Hepatocyte (in vitro differentiated cells): ENCODE data around the gene ZBTB48. TPM values are rescaled to one million over a fixed set of nuclear protein-coding genes. Genes with fewer than 3 reads are reported as not detected.

ENCODE experiments used
- DNase-seq: peaks from one replicate; pipeline ENCODE4 v3.0.0-alpha.2; 2016; ENCODE audit warnings: low spot score
- H2AFZ ChIP-seq: fragments of 200-600 bp; sonication (generic); 2 replicates; pipeline ENCODE4 v1.6.0; 2016; ENCODE audit warnings: antibody characterized with exemption, mild to moderate bottlenecking
- H3K27ac ChIP-seq: fragments of 200-600 bp; sonication (generic); 2 replicates; pipeline ENCODE4 v1.5.1; 2016; ENCODE audit warnings: mild to moderate bottlenecking
- H3K27me3 ChIP-seq: fragments of 200-600 bp; sonication (generic); 2 replicates; pipeline ENCODE4 v1.6.1; 2016
- H3K36me3 ChIP-seq: fragments of 200-600 bp; sonication (generic); replicated peaks from 2 replicates; pipeline ENCODE4 v1.5.1; 2016; ENCODE audit warnings: low read depth; ENCODE audit not compliant: insufficient read depth
- H3K4me1 ChIP-seq: fragments of 200-600 bp; sonication (generic); 2 replicates; pipeline ENCODE4 v1.5.1; 2016; ENCODE audit warnings: mild to moderate bottlenecking, moderate library complexity; ENCODE audit not compliant: insufficient read depth
- H3K4me2 ChIP-seq: fragments of 200-600 bp; sonication (generic); 2 replicates; pipeline ENCODE4 v1.6.0; 2016
- H3K4me3 ChIP-seq: fragments of 200-600 bp; sonication (generic); 2 replicates; pipeline ENCODE4 v1.5.1; 2016; ENCODE audit warnings: mild to moderate bottlenecking
- H3K79me2 ChIP-seq: fragments of 200-600 bp; sonication (generic); 2 replicates; pipeline ENCODE4 v1.6.0; 2017; ENCODE audit warnings: mild to moderate bottlenecking
- H3K9me2 ChIP-seq: fragments of 200-600 bp; sonication (generic); replicated peaks from 2 replicates; pipeline ENCODE4 v1.6.0; 2017; ENCODE audit warnings: mild to moderate bottlenecking; ENCODE audit not compliant: insufficient read depth
- H3K9me3 ChIP-seq: fragments of 200-600 bp; sonication (generic); 2 replicates; pipeline ENCODE4 v1.5.1; 2016; ENCODE audit warnings: low read depth, mild to moderate bottlenecking
- H4K20me1 ChIP-seq: fragments of 200-600 bp; sonication (generic); 2 replicates; pipeline ENCODE4 v1.6.0; 2016; ENCODE audit warnings: mild to moderate bottlenecking; ENCODE audit not compliant: insufficient read depth, poor library complexity, severe bottlenecking
- EZH2 ChIP-seq: fragments of 200-600 bp; sonication (generic); IDR thresholded peaks from 2 replicates; pipeline ENCODE4 v1.6.1; 2016; ENCODE audit warnings: antibody characterized with exemption, mild to moderate bottlenecking, borderline replicate concordance
- EZH2phosphoT487 ChIP-seq: fragments of 200-600 bp; sonication (generic); IDR thresholded peaks from one replicate; pipeline ENCODE4 v1.6.1; 2018; ENCODE audit warnings: antibody characterized with exemption, mild to moderate bottlenecking, low read depth, moderate library complexity; ENCODE audit not compliant: unreplicated experiment, severe bottlenecking
- WGBS: methylation state at CpG from one replicate; pipeline ENCODE4 v1.1.6; 2016; ENCODE audit warnings: low lambda C conversion rate; ENCODE audit errors: missing lambda C conversion rate; 5-methylcytosine and 5-hydroxymethylcytosine counted together
- polyA plus RNA-seq: library from polyadenylated mRNA; unstranded; fragments of >200 nt; fragmentation: Nextera tagmentation; extraction: Ambion mirVana; gene quantifications from 2 replicates; pipeline ENCODE4 v1.2.1, GENCODE V29; 2016
- total RNA-seq: library from RNA; depleted of rRNA; stranded (reverse); fragments of >200 nt; gene quantifications from 2 replicates; pipeline ENCODE4 v1.2.3, GENCODE V29; 2014
- TF ChIP-seq, protein P1 (sequence below): fragments of 200-600 bp; sonication (generic); IDR thresholded peaks from 2 replicates; pipeline ENCODE4 v1.5.1; 2016; ENCODE audit warnings: antibody characterized with exemption, mild to moderate bottlenecking; ENCODE audit not compliant: poor library complexity

Gene ZBTB48
- total and polyA plus RNA-seq, 2 experiments from 2014 or later, result 22.9 to 24.8 TPM

DNA sequence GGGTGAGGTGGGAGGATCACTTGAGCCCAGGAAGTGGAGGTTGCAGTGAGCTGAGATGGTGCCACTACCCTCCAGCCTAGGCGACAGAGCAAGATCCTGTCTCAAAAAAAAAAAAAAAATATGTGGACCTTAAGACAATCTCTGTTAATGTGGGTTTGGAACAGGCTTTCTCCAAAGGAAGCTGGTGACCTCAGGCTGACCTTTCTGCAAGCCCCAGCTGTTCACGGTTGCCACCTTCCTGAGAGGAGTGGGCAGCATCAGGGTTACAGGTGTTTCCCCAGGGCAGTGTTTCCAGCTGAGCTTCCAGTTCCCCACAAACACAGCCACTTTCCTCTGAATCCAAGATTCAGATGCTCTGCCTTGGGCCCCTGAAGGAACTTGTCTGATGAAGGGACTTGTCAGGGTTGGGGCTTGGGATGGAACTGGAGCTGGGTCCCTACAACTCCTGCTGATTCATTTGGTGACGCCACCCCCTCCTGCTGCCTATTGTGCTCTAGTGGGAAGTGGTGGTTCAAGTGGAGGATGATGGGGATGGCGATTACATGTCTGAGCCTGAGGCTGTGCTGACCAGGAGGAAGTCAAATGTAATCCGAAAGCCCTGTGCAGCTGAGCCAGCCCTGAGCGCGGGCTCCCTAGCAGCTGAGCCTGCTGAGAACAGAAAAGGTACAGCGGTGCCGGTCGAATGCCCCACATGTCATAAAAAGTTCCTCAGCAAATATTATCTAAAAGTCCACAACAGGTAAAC lies 1.9 kb downstream of the ZBTB48 start:
- peaks cover 35% of the 10 kb centered on the region for H3K4me1 ChIP-seq
- H3K9me2 ChIP-seq, result no peaks in the 10 kb centered on the region
- no peak overlapping the region for H2AFZ ChIP-seq
- H3K27me3 ChIP-seq, result no peaks in the 10 kb centered on the region
- no peaks in the 10 kb centered on the region for H3K9me3 ChIP-seq
- whole genome bisulfite sequencing, result 79% methylated on average over 10 of the region's 10 CpGs
- H3K4me2 ChIP-seq, result peak overlapping the region; percentile 97
- no peaks in the 10 kb centered on the region for H3K36me3 ChIP-seq
- H3K27ac ChIP-seq, result peak overlapping the region; percentile 70
- peaks cover 40% of the 10 kb centered on the region for H3K79me2 ChIP-seq
- no peak for TF ChIP-seq EZH2phosphoT487
- TF ChIP-seq EZH2, result no peak
- TF ChIP-seq, protein P1, sequence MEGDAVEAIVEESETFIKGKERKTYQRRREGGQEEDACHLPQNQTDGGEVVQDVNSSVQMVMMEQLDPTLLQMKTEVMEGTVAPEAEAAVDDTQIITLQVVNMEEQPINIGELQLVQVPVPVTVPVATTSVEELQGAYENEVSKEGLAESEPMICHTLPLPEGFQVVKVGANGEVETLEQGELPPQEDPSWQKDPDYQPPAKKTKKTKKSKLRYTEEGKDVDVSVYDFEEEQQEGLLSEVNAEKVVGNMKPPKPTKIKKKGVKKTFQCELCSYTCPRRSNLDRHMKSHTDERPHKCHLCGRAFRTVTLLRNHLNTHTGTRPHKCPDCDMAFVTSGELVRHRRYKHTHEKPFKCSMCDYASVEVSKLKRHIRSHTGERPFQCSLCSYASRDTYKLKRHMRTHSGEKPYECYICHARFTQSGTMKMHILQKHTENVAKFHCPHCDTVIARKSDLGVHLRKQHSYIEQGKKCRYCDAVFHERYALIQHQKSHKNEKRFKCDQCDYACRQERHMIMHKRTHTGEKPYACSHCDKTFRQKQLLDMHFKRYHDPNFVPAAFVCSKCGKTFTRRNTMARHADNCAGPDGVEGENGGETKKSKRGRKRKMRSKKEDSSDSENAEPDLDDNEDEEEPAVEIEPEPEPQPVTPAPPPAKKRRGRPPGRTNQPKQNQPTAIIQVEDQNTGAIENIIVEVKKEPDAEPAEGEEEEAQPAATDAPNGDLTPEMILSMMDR, result no peak
- peak; percentile 30 for DNase-seq
- H4K20me1 ChIP-seq, result no peaks in the 10 kb centered on the region
- H3K4me3 ChIP-seq, result no peak overlapping the region

DNA sequence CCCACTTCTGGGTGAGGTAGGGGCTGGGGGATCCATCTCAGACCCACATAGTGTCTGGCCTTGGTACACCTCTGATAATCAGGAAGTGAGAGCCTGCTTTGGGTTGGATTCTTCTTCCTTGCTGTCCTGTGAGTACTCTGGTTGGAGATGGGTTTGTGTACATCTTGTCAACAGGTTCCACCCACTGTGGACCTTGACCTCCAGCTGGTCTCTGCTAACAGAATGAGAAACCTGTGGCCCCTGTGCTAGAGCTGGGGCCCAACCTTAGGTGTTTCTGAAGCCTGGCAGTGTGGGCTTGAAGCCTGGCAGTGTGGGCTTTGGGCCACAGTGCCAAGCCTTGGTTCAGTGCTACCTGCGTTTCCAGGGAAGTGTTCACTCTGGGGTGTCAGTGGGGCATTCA lies 2.6 kb downstream of the ZBTB48 start:
- Histone ChIP-seq H2AFZ (no peak overlapping the region), H3K27me3 (no peaks in the 10 kb centered on the region), H3K4me2 (peak overlapping the region; percentile 97), H3K9me3 (no peaks in the 10 kb centered on the region), H4K20me1 (no peaks in the 10 kb centered on the region), H3K79me2 (peaks cover 40% of the 10 kb centered on the region), H3K9me2 (no peaks in the 10 kb centered on the region), H3K4me1 (peaks cover 35% of the 10 kb centered on the region), H3K27ac (peak overlapping the region; percentile 70), H3K4me3 (no peak overlapping the region), H3K36me3 (no peaks in the 10 kb centered on the region)
- DNase-seq, result peak; percentile 82
- WGBS, result 100% methylated on average over 1 of the region's 1 CpG
- TF ChIP-seq EZH2phosphoT487, result no peak
- TF ChIP-seq, protein P1, result no peak
- TF ChIP-seq EZH2, result no peak

DNA sequence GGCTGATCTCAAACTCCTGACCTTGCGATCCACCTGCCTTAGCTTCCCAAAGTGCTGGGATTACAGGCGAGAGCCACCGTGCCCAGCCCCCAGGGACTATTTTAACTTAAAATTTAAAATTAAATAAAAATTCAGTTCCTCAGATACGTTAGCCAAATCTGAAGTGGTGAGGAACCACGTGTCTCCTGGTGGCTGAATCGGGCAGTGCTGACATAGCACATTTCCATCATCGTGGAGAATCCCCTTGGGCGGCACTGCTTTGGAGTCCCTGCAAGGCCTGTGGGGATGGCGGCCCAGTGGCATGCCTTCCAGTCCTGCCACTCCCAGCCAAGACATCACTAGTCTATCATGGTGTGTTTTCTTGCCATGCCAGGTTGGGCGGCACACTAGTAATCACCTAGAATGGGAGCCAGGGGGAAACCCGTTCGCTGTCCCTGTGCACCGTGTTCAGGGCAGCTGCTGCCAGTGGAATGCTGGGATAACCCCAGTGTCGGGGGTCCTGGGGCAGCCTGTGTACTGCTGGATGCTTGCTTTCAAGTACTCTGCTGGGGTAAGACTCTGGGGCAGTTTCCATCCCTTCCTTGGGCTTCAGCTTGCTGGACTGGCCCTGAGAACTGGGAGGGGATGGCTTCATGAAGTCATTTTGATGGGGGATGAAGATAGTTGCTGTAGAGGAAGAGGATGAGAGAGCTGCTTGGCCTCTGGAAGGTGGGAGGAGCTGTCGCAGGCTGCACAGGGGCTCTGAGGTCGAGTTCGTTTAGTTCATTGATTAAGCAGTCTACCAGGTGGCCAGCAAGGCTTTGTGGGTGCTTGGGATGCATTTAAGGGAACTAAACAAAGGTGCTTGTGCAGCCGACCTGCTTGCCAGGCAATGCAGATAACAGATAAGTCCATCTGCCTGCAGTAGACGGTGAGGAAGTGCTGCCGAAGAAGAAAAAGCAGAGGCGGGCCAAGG lies 4.6 kb downstream of the ZBTB48 start:
- Histone ChIP-seq H2AFZ (no peak overlapping the region), H3K9me3 (no peaks in the 10 kb centered on the region), H3K4me2 (no peak overlapping the region), H3K36me3 (no peaks in the 10 kb centered on the region), H3K4me1 (peaks cover 31% of the 10 kb centered on the region), H3K27me3 (no peaks in the 10 kb centered on the region), H3K27ac (no peak overlapping the region), H3K9me2 (no peaks in the 10 kb centered on the region), H3K4me3 (no peak overlapping the region), H4K20me1 (no peaks in the 10 kb centered on the region), H3K79me2 (peaks cover 40% of the 10 kb centered on the region)
- 86% methylated on average over 21 of the region's 21 CpGs for WGBS
- DNase-seq, result no peak
- TF ChIP-seq EZH2 (no peak), EZH2phosphoT487 (no peak)
- TF ChIP-seq, protein P1, result no peak
